GM19463 (cell line): ENCODE measurements around the gene NOPCHAP1.
"Not testable (repeated sequence)": the region's sequence is repeated elsewhere in the genome, so short reads cannot be mapped to it uniquely, and the experiment has no call there.

Source experiments
- ATAC-seq: cut with Tn5 transposase; IDR thresholded peaks from one replicate; pipeline ENCODE4 v1.9.1; 2021; ENCODE audit warnings: mild to moderate bottlenecking, moderate library complexity; ENCODE audit not compliant: unreplicated experiment

The NOPCHAP1 gene

DNA sequence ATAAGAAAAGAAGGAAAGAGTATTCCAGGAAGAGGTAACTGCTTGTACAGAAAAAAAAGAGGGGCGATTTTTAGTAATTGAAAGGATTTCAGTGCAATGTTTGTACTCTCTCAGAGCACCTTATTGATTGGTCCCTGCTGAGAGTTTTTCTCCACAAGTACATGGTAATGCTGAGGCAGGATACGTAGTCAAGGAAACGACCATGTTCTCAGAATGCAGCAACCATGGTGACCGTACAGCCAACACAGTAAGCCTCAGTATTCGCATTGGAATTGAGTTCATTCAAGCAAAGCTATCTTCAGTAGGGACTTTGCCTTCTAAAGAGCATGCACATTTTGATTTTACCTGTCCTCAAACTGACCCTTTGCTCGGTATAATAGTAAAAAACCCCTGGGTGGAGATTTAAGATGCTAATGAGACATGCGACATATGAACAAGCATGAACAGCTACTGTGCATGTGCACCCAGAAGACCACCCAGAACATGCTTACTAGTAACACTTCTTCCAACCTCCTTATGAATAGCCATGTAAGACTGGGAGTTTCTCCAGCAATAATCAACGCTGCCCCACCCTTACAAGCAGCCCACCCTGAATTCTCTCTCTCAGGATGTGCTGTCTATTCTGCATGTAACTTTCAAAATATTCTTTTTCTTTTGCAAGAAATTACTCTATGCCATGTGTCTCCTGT is 21.8 kb upstream of the NOPCHAP1 start:
- ATAC-seq = no peak

DNA sequence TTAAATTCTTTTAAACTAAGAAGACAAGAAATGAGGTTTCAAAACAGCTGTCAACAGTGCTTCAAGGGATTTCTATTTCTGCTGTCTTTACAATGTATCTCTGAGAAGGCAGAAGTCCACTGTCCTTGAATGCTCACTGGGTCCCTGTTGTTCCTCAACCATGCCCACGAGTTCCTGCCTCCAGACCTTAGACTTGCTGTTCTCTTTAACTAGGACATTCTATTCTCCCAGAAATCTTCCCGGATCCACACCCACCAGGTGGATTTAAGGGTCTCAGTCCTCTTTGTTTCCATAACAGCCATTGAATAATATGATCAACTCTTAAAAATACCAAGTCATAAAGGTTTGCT is 21.3 kb upstream of the NOPCHAP1 start:
- no peak for ATAC-seq

DNA sequence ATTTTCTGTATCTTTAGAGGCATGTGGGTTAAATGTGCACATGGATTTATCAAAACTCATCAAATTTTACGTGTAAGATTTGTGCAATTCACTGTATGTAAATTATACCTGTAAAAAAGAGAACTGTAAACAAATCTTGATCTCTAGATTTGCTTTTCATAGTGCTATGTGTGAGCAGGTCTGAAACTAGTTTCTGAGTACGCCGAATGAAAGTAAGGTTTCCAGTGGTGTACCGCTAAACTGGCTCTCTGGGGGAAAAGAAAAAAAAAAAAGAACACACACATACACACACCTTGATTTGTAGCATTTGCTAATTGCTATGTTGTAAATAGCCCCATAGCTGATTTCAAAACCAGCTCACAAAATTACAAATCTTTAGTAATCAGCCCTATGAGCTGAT is 19.4 kb upstream of the NOPCHAP1 start:
- peak; percentile 76 for ATAC-seq

DNA sequence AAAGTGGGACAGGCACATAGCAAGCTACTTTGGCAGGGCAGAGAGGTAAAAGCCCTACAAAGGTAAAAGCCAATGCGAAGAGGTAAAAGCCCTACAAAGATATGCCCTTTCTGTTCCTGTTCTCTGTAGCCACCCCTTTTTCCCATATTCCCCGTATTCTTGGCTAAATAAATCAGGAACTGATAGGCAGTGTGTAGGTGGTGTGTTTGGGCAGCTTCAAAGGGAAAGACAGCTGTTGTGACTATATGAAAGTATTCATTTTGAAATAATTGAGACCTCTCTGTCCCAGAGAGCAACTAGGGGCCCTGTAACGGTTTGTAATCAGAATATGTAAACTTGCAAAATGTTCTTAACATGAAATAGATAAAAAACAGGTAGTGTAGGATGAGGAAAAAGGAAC is 16.8 kb upstream of the NOPCHAP1 start:
- ATAC-seq = no peak

DNA sequence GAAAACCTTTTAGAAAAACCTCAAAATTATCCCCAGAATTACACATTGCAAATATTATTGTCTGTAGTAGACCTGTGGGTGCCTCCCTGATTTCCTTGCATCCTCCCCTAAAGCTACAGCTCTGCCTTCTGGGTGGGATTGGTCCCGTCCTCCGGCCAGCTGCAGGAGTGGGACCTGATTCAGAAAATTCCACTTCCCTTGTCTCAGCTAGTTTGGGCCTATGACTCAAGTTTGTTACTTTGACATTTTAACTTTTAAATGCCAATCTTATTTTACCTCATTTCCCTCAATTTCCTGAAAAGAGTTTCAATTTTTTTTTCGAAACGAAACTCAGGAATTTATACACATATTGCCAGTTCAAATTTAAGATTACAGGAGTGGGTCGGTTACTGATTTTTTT is 14.8 kb upstream of the NOPCHAP1 start:
- ATAC-seq = no peak

DNA sequence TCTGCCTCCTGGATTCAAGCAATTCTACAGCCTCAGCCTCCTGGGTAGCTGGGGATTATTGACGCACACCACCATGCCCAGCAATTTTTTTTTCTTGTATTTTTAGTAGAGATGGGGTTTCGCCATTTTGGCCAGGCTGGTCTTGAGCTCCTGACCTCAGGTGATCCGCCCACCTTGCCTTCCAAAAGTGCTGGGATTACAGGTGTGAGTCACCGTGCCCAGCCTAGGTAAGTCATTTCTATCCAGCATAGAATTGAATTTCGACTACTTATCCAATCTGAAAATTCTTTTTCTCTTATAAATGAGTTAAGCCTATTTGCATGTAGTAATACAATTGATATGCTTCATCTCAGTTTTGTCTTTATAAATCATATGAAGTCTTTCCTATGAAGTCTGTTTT is 12.9 kb upstream of the NOPCHAP1 start:
- ATAC-seq = no peak

DNA sequence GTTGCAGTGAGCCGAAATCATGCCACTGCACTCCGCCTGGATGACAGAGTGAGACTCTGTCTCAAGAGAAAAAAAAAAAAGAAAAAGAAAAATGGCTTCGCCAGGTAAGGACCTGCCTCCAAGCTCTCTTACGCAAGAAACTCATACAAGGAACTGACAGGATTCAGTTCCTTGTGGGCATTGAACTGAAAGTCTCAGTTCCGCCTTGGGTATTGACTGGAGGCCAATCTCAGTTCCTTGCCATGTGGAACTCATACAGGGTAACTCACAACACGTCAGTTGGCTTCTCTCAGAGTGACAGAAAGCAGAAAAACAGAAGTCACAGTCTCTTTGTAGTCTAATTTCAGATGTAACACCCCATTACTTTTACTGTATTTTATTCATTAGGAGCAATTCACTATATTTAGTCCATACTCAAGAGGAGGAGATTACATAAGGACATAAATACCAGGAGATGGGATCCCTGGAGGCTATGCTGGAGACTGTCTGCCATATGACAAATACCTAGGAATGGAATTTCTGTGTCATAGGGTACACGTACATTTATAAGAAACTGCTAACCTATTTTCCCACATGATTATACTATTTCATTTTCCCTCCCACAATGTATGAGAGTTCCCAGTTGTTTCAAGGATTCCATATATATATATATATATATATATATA is 11.4 kb upstream of the NOPCHAP1 start:
- ATAC-seq = peak; percentile 99

DNA sequence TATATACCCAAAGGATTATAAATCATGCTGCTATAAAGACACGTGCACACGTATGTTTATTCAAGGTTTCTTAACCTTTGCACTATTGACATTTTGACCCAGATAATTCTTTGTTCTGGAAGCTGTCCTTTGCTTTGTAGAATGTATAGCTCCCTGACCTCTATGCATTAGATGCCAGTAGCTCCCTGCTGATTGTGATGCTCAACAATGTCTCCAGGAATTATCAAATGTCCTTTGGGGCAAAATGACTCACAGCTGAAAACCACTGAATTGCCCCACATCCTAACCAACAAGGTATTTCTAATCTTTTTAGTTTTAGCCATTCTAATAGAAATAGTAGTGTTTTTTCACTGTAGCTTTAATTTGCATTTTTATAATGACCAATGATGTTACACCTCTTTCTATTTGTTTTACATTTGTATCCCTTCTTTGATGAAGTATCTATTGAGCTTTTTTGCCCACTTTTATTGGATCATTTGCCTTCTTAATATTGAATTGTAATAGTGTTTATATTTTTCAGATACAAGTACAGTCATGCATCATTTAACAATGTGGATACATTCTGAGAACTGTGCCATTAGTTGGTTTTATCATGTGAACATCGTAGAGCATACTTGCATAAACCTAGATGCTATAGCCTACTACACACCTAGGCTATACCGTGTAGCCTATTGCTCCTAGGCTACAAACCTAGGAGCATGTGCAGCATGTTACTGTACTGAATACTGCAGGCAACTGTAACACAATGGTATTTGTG is 10.4 kb upstream of the NOPCHAP1 start:
- no peak for ATAC-seq

DNA sequence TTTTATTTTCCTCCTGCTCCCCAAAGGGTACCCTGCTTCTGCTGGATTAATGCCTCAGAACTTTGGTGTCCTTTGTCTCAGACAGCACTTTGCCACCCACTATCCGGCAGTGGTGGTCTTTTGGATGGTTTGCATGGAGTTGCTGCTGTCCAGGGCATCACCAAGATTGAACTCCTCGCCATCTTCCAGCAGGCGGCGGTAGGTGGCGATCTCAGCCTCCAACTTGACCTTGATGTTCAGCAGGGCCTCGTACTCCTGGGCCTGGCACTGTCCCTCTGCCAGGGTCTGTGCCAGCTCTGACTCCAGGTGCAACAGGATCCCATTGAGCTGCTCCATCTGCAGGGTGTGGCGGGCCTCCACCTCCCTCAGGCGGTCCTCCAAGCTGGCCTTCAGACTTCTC is 9.4 kb upstream of the NOPCHAP1 start:
- no peak for ATAC-seq

DNA sequence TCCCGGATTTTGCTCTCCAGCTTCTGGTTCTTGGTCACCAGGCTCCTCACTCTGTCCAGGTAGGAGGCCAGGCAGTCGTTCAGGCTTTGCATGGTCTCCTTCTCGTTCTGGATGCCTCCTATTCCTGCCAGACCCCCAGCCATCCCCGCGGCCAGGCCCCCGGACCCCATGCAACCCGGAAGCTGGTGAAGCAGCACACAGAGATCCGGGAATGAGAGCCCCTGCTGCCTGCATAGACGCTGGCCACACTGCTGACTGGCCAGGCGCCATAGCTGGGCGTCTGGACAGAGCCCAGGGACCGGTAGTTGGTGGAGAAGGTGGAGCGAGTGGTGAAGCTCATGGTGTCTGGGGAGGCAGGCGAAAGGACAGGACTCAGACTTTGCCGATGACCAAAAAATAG is 8.4 kb upstream of the NOPCHAP1 start:
- not testable (repeated sequence) for ATAC-seq

DNA sequence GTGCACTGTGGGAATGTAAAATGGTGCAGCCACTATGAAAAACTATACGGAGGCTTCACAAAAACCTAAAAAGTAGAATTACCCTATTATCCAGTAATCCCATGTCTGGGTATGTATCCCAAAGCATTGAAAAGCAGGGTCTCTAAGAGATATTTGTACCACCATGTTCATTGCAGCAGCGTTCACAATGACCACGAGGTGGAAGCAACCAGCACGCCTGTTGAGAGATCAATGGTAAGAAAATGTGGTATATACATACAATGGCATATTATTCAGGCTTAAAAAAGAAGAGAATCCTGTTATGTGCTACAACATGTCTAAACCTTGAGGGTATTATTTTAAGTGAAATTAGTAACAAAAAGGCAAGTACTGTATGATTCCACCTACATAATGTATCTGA is 910 bp upstream of the NOPCHAP1 start:
- ATAC-seq = no peak

DNA sequence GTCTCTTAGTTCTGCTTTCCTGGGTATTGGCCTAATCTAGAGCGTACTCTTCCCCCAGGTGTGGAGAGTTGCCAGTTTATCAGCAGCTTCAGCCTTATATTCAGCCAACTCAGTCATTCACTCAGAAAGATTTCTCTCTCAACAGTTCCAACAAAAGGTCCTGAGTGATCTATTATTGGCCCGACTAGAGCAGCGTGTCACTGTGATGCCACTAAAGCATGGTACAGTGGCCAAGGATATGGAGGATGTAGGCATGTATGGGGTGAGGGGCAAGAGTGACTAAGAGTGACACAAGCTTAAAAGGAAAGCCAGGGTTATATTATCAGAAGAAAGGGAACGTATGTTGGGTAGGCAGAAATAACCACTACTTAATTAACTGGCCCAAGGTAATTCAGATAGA is 4.8 kb downstream of the NOPCHAP1 start:
- ATAC-seq = no peak

DNA sequence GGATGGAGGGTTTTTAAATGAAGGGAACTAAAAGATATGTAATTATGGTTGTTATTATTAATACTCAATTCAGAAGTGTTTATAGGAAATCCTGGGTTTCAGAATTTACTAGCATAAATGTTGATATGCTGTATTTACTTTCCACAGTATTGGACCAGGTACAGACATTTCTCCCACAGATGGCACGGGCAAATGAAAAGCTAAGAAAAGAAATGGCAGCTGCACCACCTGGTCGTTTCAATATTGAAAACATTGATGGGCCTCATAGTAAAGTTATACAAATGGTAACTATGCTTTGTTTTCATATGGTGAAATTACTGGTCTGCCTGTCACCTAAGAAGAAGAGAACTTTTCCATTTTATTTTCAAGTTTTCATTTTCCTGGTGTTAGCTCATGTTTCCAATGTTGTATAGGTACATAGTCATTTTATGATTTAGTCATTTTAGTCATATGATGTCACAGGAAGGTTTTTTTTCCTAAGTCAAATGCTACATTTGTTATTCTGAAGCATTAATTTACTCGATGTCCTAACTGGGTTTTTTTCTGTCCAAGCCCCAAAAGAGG is 5.5 kb downstream of the NOPCHAP1 start:
- no peak for ATAC-seq

DNA sequence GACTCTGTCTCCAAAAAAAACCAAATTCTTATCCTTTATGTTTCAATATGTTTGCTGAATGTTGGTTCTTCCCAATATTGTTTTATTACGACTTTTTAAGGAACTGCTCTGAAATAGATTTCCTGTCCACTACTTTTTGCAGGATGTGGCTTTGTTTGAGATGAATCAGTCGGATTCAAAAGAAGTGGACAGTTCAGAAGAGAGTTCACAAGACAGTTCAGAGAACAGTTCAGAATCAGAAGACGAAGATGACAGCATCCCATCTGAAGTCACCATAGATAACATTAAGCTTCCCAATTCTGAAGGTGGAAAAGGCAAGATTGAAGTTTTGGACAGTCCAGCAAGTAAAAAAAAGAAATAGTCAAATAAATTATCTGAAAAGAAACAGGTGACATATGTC is 8.2 kb downstream of the NOPCHAP1 start:
- ATAC-seq = no peak

DNA sequence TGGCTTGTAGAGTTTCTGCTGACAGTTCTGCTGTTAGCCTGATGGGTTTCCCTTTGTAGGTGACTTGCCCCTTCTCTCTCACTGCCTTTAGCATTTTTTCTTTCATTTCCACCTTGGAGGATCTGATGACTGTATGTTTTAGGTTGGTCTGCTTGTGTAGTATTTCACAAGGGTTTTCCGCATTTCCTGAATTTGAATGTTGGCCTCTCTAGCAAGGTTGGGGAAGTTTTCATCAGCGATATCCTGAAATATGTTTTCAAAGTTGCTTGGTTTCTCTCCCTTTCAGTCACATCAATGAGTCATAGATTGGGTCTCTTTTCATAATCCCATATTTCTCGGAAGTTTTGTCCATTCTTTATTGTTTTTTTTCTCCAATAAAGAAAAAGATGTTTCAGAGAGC is 11.4 kb downstream of the NOPCHAP1 start:
- ATAC-seq = no peak

DNA sequence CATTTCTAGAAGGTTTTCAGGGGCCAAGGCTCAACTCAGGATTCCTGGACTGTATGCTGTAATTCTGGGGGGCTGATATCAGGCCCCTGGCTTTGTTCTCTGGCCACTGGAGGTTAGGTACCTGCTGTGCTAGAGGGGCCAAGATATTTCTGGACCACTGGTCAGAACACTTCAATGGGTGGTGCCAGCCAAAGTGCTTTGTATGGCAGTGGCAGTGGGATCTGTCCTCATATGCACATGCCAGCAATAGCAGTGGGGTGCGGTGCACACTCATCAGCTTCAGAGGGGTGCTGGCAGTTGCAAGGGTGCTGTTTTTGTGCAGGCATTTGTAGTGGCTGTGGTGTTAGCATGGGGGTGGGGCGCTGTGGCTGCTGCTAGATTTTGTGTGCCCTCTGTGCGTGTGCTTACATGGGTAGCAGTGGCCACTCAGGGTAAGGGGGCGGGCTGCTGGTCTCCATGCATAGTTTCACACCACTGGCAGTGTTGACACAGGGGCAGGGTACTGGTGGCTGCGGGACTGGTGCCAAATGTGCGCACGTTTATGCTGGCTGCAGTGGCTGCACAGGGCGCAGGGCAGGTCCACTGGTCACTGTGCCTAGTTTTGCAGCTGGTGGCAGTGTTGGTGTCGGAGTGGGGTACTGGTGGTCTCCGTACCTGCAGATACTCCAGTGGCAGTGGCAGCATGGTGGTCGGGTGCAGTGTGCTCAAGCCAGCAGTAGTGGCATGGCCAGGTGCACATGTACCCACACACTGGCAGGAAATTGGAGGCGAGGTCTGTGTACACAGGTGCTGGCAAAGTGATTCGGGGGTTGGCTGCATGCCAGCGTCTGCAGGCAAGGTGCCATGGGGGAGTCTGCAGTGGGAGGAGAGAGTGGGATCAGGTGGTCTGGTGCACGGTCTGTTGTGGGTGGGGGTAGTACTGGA is 12.6 kb downstream of the NOPCHAP1 start:
- ATAC-seq = no peak

DNA sequence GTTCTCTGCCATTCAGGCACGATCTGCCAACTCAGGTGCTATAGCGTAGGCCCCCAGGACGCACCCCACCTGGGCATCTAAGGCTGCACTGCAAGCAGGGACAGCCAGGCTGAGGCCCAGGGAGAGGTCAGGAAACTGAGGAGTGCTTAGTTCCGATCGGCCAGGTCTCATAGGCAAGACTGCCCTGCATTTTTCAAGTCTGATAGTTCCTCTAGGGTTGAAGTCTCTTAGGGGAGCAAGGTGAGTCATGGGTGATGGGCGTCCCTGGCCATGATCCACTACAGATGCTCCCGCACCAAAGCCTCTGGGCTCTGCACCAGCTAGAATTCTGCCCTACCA is 13.2 kb downstream of the NOPCHAP1 start:
- no peak for ATAC-seq

DNA sequence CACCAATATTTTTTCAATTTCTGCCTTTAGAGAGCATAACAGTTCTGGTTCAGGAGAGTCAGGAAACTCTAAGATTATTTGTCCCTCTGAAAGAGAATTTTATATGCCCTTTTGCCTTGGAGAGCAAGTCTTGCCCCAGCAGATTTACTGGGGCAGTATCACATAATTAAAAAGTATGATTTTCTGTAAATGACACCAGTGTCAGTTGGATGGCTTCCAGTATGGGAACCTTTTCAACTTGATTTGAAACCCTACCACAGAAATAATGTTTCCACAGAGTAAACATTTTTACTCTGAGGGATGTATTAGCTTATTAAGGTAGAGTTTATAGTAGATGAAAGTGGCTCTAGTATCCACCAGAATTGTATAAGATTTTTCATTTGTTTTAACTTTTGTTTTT is 15.4 kb downstream of the NOPCHAP1 start:
- ATAC-seq = no peak

DNA sequence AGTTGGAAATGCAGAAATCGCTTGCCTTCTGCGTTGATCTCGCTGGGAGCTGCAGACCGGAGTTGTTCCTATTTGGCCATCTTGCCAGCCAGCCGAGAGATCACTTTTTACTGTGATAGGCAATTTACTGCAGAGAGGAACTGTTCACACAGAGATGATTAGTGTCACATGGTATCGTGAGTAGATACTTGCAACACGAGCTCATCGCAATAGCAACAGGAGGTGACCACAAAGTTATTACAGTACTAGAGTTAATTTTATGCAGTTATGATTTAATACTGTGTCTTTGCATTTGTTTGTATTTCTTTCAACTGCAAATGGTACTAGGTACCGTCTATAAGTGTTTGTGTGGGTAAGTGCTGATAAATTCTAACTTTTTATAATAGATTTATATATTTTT is 27.8 kb downstream of the NOPCHAP1 start:
- ATAC-seq = no peak

DNA sequence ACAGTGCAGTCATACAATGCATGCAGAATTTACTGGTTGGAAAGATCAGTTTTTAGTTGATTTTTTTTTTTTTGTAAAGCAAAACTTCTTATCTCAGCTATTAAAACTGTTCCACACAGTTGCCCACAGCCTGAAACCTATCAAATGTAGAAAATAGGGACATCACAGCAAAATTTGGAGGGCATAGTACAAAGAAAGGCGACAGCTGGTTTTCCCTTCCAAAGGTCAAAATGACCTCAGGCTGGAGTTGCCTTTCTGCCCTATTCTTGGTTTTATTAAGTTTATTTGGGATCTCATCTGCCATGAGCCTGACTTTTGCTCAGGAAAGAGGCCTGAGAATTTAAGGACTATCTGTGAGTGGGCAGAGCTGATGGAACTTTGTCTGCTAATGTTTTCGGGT is 28.5 kb downstream of the NOPCHAP1 start:
- no peak for ATAC-seq

DNA sequence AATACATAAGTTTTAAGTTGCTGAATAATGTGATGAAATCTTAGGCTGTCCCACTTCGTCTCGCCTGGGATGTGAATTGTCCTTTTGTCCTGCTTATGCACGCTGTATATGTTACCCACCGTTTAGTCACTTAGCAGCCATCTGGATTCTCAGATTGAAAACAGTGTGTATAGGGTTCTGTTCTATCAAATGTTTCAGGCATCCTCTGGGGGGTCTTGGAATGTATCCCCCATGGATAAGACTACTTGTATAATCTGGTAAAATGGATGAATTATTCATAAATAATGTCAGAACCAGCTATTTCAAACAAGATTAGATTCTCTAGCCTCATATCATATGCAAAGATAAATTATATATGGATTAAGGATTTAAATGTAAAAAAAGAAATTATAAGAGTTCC is 29.4 kb downstream of the NOPCHAP1 start:
- ATAC-seq = no peak
